Cardiac fibroblast (primary cell): ENCODE results near the gene PRSS38.

Source experiments
- DNase-seq, 2 donors: peaks; one replicate each; pipeline versions ENCODE4 v3.0.0 to v3.0.0-alpha.2; 2010; ENCODE audit warnings: low read depth in 2 of 2
- H3K4me3 ChIP-seq, 2 donors: replicated peaks in 1 of 2; 1 replicate in 1 of 2; 2 replicates in 1 of 2; pipeline ENCODE4 v1.5.1; 2011; ENCODE audit warnings: low read depth in 2 of 2, low read length in 2 of 2, mild to moderate bottlenecking in 2 of 2, moderate library complexity in 1 of 2
- CTCF ChIP-seq: IDR thresholded peaks from one replicate; pipeline ENCODE4 v1.5.1; 2011; ENCODE audit warnings: low read depth, mild to moderate bottlenecking, low read length, inconsistent platforms

PRSS38 gene

GRCh38 chr1:227888404-227889046, 73.0 kb downstream of the PRSS38 start:
- TF ChIP-seq CTCF = no peak
- no peak overlapping the region for H3K4me3 ChIP-seq
- DNase-seq = no peak

- no peak overlapping the region for H3K4me3 ChIP-seq
- TF ChIP-seq CTCF = no peak
- DNase-seq = no peak
These were observed 73.8 kb downstream of the PRSS38 start for GRCh38 chr1:227889047-227889862.

GRCh38 chr1:227889863-227890405, 74.5 kb downstream of the PRSS38 start:
- TF ChIP-seq CTCF = no peak
- DNase-seq = no peak
- H3K4me3 ChIP-seq = no peak overlapping the region

- TF ChIP-seq CTCF = no peak
- H3K4me3 ChIP-seq = no peak overlapping the region
- DNase-seq = no peak
These were observed 75.2 kb downstream of the PRSS38 start for GRCh38 chr1:227890451-227891222.

GRCh38 chr1:227891223-227891954, 75.9 kb downstream of the PRSS38 start:
- H3K4me3 ChIP-seq = no peak overlapping the region
- TF ChIP-seq CTCF = no peak
- DNase-seq = no peak

GRCh38 chr1:227891955-227892488, 76.5 kb downstream of the PRSS38 start:
- no peak for TF ChIP-seq CTCF
- no peak overlapping the region for H3K4me3 ChIP-seq
- DNase-seq = no peak
